NCI-H1417 (cell line): ENCODE measurements around the gene RAB6B.

ENCODE experiments used
- DNase-seq, 3 experiments: peaks; one replicate each; lab custom pipeline; 2025; lab: John Stamatoyannopoulos, UW

RAB6B gene

DNA sequence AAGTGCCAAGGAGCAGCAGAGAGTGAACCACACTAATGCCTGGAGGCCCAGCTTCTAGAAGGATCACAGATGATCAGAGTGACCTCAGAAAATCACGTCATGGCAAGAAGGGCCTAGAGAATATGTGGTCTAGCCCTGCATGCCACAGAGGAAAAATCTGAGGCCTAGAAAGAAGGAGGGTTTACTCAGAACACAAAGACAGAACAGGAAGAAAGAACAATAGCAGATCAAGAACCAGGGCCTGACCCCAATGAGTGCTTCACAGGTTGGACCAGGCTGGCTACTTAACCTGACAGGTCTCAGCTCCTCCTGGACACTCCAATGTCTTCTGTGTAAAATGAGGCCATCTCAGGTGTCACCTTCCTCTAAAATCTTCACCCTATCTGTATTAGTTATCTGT, 14.2 kb downstream of the RAB6B start:
- DNase-seq = no peak

DNA sequence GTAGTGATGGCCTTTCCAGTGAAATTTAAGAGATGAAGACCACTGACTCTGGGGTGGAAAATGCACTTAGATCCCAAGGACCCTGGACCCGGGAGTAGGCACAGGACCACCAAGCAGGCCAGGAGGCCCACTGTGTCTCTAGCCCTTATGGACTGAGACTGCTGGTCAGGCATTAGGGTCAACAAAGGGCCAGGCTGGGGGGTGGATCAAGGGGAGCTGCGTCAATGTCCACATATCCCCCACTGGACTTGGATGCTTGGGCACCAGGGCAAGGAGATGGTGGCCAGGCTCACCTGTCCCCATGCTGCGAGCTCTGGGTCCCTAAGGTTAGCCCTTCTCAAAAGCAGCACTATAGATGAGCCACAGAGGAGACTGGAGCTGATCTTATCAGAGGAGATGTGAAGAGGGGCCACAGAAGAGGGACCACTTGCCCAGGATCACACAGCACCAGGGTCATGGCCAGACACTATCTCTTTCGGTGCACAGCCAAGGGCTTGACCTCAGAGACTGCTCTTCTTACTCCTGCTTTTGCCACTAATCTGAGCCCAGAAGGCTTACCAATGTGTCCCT, 14.7 kb downstream of the RAB6B start:
- DNase-seq = no peak

DNA sequence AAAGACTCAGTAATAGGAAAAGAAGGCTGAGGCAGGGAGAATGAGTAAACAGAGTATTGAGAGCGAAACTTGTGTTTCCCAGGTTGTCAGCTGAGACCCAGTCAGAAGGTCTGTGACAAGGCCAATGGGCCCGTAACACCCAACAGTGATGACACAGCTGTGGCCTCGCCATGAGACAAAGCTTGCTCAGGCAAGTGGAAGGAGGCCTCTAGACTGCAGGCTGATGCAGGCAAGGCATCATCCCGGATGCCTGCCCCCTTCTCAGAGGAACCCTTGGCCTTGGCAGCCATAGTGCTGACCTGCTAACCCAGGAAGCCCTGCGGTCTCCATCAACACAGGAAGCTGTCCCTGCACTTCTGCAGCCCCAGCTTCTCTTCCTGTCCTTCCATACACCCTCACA, 15.4 kb downstream of the RAB6B start:
- no peak for DNase-seq

DNA sequence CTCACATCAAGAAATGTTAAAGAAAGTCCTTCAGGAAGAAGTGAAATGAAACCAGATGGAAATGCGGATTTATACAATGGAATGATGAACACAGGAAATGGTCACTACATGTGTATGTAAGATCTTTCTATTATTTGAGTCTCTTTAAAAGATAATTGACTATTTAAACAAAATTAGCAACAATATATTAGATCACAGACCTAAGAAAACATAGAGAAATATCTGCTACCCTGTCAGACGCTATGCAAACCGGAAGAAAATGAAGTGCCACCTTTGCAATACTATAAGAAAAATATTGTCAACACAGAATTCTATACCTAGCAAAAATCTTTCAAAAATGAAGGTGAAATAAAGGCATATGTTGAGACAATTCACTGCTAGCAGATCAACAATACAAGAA, 17.2 kb downstream of the RAB6B start:
- DNase-seq = no peak

DNA sequence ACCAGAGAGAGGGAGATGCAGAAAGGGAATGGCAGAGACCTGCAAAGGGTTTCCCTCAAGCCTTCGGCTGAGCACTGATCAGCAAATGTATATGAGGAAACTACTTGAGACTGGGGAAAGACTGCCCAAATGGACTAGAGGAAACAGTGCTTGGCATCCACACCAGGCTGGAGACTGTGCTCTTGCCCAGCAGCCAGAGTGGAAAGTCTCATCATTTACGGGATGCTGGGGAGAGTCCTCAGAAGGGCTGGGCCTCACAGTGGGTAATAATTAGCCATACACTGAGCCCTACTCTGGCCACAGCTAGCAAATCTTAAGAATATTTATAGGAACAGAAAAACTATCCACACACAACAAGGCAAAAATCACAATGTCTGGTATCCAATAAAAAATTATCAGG, 18.5 kb downstream of the RAB6B start:
- no peak for DNase-seq

DNA sequence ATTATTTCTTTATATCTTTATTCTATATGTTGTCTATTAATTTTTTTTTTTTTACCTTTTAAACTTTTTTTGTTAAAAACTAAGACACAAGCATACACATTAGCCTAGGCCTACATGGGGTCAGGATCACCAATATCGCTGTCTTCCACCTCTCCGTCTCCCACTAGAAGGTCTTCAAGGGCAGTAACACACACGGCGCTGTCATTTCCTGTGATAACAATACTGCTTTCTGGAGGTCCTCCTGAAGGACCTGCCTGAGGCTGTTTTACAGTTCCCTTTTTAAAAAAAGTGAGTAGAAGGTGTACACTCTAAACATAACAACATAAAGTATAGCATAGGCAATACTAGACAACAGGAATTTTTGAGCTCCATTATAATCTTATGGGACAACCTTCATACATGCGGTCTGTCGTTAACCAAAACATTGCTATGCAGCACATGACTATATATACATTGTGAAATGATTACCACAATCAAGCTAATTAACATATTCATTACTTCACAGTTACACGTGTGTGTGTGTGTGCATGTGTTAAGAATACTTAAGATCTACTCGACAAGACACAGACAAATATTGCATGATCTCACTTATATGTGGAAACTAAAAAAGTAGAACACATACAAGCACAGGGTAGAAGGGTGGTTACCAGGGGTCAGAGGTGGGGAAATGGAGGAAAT, 20.8 kb downstream of the RAB6B start:
- no peak for DNase-seq

DNA sequence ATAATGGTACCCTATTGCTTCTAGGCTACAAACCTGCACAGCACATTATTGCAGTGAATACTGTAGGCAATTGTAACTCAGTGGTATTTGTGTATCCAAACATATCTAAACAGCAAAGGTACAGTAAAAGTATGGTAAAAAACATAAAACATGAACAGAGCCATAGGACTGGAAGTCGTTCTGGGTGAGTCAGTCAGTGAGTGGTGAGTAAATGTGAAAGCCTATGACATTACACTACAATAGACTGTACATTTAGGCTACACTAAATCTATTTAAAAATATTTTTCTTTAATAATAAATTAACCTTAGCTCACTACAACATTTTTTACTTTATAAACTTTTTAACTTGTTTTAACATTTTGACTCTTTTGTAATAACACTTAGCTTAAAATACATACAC, 21.3 kb downstream of the RAB6B start:
- no peak for DNase-seq

DNA sequence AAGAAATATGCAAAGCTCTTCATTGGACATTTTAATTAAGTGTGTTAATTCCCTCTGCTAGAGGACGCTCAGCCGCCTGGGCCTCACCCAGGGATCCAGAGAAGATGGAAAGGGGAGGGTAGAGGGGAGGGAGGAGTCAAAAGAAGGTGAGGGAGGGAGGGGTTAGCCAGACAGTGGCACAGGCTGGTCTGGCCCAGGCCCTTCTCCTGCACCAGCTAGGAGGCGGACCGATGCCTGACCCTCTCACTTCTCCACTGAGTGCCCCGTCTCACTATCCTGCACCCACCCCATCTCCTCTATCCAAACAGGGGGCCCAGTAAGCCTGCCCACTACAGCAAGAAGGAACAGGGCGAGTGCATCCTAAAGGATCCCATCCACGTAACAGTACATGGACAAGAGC, 22.9 kb downstream of the RAB6B start:
- DNase-seq = no peak

DNA sequence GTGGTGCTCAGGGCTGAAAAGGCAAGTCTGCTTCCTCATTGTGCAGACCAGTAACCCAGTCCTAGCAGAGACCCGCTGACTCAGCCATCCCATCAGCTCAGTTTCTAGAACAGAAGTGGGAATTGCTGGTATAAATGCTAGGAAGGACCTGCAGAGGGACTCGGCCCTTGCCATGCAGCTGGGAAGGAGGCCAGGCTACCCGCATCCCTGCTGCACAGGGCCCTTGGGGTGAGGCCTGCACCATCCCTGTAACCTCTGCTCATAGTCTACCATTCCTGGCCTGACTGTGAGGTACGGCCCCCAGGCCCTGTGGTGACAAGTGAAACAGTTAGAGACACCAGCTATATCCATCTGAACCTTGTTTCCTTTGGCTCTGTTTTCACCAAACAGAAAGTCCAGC, 23.5 kb downstream of the RAB6B start:
- DNase-seq = no peak

DNA sequence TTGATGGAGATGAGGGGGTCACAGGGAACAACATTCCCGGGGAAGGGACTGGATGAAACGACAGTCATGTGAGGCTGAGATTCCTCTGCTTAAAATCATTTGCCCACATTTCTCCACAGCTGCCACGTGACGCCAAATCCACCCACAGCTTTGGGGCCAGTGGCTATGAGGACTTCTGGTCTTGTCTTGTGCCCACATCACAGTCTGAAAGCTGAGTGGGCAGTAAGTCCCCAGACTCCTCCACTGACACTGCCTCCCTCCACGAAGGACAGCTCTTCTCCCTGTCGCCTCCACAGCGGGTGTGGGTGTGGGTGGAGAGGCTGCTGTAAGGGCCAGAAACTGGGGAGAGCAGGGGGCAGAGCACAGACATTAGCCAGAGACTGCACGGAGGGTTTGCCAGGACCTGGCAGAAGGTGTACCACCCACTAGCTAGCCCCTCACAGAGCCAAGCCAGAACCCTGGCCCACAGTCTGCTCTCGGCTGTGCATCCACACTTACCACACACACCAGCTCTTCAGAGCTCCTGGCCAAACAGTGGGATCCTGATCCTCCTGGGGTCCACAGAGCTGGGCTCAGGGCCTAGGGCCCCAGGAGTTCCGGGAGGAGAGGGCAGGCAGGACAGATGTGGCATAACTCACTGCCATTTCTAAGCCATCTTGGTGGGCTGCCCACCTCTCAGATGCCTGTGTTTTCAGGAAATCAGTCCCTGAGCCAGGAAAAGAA, 24.2 kb downstream of the RAB6B start:
- no peak for DNase-seq

DNA sequence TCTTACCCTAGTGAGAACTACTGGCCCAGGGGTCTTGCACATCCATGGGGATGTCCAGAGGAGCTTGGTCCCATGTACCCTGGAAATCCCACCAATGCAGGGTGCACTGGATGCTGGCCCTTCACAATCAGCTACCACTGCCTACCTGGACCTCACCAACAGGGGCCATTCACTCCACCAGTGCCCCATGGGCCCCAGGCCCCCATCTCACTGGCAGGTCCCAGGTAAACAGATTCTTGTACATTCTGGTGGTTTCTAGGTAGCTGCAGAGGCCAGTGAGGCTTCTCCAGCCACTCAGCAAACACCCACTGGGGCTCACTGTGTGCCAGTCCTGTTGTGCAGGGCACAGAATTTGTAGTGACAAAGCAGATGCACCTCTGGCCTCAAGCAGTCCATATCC, 24.9 kb downstream of the RAB6B start:
- no peak for DNase-seq

DNA sequence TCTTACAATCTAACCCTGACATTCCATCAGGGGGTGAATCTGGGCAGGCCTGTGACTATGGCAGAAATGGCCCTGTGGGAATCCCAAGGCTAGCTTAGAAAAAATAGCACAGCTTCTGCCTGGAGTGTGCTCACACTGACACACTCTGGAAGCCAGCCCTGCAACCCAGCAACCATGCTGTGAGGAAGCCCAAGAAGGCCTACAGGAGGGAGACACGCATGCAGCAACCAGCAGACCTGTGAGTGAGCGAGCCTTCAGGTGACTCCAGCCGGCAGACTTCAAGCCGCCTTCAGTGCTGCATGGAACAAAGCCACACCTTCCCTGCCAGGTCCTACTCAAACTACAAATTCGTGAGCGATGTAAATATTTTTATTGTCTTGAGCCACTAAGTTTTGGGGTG, 26.1 kb downstream of the RAB6B start:
- DNase-seq = no peak

DNA sequence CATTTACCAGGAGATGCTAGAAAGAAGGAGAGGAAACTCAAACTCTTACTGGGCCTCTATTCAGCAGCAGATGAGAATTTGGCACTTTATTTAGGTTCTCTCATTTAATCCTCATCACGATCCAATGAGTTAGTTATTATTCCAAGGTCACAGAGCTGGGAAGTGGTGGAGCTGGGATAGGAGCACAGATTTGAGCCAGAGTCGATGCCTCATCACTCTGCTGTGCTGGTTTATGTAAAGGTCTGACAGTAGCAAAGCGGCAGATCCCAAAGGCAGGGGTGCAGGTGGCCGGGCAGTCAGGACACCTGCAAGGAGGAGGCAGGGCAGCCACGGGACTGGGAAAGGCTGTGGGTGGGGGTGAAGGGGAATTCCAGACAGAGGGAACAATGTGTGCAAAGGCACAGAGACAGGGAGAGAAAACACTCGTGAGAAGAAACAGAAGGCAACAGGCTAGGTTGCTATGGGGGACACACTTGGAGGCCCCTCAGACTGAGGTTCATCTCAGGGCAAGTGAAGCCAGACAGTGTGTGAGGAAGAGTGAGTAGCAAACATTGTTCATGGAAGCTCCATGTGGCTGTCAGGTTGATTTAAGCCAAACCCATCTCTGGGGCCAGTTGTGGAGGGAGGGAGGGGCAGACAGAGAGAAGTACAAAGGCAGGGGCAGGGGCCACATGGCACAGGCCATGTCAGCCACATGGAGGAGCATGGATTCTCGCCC, 26.8 kb downstream of the RAB6B start:
- DNase-seq = no peak

DNA sequence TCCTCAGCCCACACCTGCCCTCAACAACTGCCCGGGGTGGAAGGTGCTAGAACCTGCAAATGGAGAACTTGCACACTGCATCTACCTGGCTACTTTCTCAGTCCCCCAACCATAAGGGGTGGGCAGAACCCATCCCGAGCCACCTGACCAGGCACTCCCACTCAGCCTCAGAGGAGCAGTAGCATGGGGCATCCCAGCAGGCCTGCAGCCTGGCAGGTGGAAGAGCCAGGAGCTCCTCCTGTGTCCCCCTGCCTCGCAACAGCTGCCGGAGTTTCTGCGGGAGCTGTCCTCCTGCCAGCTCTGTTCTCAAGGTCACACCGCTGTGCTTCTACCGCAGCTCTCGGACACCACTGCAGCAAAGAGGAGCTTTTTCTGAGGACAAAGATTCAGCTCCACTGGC, 27.5 kb downstream of the RAB6B start:
- no peak for DNase-seq

DNA sequence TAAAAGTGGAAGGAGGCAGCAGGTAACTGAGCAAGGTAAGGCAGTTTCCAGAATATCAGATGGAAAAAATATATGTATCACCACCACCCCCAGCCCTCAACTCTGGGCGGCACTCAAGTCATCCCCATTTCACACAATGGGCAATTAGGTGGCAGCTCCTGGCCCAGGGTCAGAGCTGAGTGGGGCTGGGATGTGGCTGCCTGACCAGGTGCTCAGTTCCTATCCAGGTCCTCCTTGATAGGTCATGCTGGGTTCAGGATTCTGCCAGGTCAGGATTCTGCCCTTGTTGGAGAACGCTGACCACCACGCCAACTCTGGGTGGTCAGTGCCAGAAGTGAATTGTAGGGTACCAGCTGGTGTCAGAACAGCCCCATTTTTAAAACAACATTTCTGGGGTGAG, 29.5 kb downstream of the RAB6B start:
- no peak for DNase-seq

DNA sequence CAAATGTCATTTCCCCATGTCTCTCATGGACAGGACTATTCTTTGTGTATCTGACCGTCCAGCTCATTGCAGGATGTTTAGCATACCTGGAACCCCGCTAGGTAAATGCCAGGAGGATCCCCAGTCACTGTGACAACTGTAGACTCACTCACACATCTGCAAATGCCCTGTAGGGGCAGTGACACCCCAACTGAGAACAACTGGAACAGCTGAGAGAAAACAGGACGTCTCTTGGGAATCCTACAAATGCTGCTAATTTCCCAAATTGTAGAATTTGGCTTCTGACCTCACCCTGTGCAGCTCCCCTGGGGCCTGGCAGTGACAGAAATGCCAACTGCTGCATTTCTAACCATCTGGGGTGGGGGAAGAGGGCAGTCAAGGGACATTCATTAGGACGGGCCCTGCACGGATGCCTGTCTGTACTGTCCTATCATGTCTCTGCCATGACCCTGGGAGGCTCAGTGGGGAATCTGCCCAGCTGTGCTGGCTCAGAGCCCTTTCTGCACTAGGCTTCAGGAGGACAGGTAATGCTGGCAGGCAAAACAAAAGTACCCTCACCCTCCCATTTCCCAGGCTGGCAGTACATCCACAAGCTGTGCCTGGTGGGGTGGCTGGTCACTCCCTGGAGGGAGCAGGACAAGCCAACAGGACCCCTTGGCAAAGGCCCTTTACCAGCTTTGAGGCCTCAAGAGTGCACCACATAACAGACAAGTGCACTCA, 30.4 kb downstream of the RAB6B start:
- no peak for DNase-seq

DNA sequence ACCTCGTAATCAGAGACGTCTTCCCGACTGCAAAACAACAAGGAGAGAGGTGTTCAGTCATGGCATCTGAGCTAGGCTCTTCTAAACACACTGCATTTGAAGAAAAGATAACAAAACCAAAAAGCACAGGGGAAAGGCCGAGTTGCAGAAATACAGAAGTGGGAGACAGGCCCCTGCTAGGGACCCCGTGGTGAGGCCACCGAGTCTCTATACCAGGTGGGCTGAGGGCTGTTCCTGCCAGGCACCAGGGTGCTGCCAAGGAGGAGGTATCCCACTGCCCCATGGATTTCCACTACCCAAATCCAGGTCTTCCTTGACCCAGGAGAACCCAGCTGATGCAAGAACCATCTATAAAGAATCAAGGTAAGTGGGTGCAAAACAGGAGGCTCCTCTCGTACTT, 31.1 kb downstream of the RAB6B start:
- DNase-seq = no peak

DNA sequence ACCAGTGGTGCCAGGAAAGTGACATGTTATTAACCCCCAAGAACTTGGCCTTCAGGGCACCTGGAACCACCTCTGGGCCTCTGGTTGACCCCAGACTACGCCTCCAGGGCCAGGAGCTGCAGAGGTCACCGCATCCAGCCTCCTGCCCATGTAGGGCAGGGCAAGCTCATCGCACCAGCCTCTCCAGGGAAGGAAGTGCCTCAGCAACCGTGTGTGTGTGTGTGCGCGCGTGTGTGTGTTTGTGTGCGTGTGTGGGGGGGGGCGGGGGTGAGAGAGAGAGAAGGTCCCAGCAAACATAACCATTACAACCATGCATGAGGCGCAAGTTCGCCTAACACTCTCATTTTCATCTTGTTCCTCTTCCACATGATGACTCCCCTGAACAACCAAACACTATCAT, 31.8 kb downstream of the RAB6B start:
- no peak for DNase-seq

DNA sequence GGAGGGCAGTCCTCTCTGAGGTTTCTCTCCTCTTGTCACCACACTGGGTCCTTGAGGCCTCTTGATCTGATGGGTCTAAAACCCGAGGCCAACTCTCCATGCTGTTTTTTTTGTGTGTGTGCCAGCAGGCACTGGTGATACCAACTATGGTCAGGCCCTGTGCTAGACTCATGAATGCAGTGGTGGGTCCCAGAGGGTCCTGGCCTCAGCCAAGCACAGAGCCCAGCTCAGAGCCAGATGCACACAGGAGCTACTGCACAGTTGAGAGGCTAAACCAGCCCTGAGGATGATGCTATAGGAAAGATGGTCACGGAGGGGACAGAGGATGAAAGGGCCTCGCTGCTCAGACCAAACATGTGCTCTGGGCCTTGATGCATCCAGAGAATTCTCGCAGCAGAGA, 33.5 kb downstream of the RAB6B start:
- DNase-seq = peak in 1 of 3 experiments; percentile 80

DNA sequence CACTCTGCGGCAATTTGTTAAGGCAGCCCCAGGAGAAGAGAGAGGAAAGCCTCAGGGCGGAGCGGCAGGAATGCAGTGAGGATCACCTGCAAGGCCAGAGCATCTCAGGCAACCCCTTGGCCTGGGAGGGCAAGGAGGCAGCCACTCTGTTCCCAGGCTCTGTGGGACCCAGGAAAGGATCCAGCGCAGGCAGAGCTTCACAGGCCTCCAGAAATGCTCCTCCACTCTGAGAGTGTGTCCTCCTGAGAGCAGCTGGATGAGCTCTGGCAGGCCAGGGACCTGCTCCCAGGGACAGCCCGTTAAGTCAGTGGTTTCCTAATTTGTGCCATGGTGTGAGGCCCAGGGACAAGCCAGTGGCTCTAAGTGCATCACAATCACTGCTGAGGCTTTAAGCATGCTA, 35.2 kb downstream of the RAB6B start:
- no peak for DNase-seq

DNA sequence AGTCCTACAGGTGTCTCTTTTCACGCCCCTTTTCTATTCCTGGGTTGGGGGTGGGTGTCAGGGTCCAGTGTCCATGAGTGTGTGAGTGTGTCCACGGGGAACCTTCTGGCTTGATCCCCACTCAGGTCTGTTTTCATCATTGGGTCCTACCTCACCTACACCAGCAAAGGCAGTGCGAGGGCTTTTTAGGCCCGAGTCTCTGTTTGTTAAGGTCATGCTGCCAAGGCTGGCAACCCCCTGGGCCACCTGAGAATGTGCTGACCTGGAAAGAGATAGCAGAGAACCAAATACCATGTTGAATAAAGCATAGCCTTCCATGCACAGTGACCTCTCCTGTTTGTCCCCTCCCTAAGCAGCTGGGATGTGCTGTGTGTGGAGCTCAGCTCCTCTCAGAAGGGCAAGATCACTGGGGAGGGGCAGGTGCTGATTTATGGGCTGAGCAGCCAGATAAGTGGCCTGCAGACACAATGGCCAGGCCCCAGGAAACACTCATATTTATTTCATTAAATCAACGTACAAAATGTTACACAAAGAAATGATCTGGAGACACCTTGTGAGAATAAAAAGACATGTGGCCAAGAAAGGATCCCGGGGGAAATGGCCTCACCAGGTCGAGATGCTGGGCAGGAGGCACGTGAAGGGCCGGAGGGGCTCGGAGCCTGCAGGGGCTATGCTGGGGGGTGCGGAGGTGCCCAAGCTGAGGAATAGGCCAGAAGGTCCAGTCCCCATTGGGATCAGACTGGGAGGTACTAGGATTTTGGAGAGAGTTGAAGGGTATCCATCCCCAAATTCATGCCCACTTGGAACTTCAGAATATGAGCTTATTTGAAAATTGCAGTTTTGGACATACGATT, 36.1 kb downstream of the RAB6B start:
- peak; percentile 36 to 80 (median 53) for DNase-seq
